Stimulated activated CD8-positive, alpha-beta memory T cell treated with anti-CD3 and anti-CD28 coated beads, Interleukin-12 subunit alpha, Interleukin-12 subunit beta, amount 100 ng/mL, for 24 hours (primary cell): ENCODE measurements around the gene SMR3A.

Experiments
- DNase-seq: peaks from one replicate; pipeline ENCODE4 v3.0.0-alpha.2; 2020; ENCODE audit errors: extremely low read depth

Gene SMR3A

DNA sequence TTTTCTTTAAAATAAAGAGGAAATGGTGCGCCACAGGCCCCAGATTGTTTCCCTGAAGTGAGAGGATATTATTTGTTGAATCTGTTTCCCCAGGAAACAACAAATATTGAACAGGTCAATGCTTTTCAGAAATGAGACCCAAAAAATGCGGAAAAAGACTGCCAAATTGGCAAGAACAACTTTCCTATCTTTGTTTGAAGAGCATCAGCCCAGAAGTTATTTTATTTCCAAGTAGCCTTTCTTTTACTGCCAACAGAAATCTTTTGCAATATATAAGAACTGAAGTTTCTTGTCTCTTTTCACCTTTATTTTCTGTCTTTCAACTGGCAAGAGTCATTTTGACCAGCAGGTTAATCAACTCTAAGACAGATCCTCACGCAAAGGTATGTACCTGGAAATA, at the start of gene SMR3A:
Gene SMR3A (plus strand): TSS at position 301 of the 400 bp plus-strand sequence. CDS start 1,356 bp downstream, outside the sequence.
- DNase-seq = no peak

DNA sequence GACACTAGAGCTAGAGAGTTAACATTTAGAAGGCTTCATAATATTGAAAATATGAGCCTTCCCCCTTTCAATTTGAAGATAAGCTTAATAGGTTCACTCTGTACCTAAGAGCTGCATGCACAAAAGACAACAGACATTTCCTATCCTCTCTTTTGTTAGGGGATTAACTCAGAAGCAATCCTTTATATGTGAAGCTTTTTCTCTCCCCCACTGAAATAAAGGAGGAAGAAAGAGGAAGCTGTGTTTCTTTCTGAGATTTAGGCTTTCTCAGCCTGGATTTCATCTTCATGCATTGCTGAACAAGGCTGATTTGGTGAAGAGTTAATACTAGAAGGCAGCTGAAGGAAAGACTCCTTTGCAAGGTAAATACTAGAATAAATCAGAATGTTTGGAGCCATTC, 46.8 kb upstream of the SMR3A start:
- no peak for DNase-seq

DNA sequence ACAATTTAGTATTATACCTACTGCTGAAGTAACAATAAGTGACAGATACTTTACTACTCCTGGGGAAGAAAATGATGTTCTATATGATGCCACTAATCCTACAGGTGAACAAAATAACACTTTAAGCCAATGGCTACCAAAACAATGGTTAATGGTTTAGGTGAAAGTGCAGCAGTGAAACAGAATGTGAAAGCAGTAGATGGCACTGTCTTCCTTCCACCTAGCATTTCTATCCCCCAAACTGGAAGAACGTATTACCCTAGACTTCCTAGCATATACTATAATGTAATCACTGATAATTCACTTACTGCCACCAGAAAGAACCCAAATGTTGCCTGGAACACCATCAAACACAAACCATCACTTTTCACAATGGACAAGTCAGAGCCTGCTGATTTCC, 44.6 kb upstream of the SMR3A start:
- no peak for DNase-seq

DNA sequence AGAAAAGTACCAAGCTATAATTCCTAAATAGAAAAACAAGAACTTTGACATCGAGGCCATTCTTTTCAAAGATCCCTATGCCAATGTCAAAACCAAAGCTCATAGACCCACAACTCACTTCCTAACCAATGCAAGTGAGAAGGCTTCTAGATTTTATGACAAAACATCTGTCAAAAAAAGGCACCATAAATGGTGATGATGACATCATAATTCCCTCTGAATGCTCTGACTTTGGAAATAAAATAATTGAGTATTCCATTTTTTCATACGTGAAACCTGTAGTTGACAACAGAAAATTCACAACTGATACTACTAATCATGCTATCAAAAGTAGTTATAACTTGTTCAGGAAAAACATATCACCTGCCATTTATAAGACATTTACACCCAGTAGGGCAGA, 34.5 kb upstream of the SMR3A start:
- DNase-seq = no peak

DNA sequence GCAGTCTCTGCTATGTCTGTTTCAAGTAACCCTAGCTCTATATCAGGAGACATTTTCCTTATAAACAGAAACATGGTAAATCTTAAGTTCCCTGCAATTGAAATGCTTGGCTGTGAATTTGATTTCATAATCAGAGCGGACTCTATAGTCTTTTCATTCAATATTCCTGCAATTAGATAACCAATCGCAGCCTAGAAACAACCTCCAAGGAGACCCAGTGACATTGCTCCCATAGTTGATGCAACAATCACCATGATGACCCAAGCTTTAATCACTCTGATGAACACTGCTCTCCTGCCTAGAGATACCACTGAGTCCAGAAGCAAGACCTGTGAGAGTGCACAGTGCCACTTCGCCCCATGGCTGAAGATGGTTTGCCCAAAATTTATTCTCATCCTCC, 25.9 kb upstream of the SMR3A start, which contains the start of gene CABS1:
Gene CABS1 (plus strand): TSS at position 301 of the 400 bp plus-strand sequence. CDS start 59 bp downstream, at position 360.
- DNase-seq = no peak

DNA sequence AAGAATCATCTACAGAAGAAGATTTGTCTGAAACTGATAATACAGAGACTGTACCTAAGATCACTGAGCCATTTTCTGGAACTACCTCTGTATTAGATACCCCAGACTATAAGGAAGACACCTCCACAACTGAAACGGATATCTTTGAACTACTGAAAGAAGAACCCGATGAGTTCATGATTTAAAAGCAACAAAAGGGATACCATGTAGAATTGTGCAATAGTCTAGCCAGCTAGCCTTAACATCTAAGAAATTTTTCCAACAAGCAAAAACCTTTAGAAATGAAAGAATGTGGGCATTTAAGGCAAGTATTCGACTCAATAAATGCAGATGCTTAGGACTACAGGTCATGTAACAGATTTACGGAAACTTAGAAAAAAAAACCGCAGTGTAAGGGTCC, 24.5 kb upstream of the SMR3A start:
- no peak for DNase-seq

DNA sequence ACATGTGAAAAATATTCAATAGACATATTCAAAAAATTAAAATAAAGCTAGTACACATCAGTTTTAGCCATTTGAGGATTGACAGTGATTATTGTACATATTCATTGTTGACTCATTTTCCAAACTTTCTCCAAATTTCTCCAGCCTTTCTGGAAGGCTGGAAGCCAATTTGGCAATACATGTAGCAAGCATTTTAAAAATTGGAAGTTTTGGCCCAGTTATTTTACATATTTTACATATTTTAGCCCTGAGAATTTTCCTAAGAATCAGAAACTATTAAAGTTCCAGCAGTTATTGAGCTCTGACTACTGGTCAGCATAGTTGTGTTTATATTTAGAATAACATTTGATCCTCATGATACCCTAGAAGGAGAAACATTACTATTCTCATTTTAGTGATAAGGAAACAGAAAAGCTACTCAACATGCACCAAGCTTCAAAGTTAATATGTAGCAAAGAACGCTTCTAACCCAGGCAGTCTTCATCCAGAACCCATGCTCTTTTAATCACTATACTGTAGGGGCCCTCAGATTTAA, 22.6 kb upstream of the SMR3A start:
- DNase-seq = no peak

DNA sequence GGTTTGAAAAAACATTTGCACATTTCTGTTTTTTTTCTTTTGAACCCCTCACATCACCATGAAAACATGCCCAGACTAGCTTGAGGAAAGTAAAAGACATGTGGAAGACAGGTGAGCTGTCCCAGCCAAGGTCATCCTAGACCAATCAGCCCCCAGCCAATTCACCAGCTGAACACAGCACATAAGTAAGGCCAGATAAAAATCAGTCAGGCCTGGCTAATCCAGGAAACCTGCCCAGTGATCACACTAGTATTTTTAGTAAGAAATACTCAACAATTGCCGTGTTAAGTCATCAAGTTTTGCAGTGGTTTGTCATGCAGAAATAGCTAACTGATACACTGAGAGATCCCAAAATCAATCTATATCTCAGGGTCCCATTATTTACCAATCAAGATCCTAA, 4.4 kb upstream of the SMR3A start:
- DNase-seq = no peak

DNA sequence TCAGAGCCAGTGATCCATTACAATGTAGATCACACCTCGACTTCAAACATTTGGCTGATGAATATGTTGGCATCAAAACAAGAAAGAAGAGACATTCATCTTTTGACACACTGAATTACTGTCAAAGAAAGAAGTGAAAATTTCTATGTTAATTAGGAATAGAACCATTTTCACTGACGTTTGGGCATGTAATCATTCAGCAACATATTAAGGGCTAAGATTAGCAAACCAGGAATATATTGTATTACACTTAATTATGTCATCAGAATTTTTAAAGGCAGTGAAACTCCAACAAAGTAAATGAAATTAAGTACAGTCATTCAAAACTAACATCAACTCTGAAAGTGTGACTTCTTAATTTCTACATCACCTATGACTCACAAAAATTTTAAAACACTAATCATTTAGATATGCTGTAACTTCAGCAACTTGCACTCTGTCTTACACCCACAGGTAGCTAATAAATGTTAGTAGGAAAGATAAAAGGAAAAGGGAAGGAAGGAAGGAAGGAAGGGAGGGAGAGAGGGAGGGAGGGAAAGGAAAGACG, 1.4 kb upstream of the SMR3A start:
- no peak for DNase-seq

DNA sequence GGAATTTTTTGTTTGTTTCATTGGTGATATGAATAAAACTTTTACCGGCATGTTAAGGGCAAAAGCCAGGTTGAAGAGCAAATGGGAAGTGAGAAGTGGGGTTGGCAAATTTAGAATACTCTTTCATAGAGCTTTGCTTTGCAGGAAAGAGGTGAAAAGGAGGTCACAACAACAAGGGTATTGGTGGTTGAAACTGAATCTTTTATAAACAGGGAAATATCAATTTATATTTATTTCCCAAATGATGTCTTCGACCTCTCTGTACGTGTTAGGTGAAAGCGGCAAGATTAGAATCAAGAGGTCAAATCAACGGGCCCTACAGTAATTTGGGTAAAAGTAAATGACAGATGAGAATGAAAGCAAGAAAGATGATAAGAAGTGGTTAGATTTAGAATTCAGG, 3.4 kb downstream of the SMR3A start:
- no peak for DNase-seq

DNA sequence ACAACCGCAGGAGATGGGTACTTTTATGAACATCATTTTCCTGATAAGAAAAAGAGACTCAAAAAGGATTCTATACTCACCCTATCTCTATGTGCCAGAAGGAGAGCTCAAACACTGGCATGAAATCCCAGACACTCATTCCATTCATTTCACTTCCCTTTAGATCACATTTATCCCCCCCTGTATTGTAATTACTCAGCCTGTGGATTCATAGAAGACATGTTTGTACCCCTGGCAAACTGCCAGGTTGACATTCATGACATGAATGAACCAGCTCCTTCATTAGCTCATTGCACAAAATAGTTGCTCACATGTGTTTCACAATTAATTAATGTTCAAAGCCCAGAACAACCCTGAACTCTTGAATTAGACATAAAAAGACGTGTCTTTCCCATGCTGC, 4.9 kb downstream of the SMR3A start:
- no peak for DNase-seq

DNA sequence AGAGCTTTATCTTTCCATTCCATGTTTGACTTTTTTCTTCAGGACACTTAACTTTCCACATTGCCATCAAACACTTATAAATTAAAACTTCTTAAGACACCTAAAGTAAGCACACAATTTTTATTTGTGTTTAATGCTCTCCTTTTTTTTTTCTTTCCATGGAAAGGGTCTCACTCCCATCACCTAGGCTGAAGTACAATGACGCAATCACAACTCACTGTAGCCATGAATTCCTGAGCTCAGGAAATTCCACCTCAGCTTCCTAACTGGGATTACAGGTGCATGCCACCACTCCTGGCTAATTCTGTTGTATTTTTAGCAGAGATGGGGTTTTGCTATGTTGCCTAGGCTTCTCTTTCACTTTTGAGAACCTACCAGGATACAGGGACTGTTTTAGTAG, 7.3 kb downstream of the SMR3A start:
- DNase-seq = no peak

DNA sequence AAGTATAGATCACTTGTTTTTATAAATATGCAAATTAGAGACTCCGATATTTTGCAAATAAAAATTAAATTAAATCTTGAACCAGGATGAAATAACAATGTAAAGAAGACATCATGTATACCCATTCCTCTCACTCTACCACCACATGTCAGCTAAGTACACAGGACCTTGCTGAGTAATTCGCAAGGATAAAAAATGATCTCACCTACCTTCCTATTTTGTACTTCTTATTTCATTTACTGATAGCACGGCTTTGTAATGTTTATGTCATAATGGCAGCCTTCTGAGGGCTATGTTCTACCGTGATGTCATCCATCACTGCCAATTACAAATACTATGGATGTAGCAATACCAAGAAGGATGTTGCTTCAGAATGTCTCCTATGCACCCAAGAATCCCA, 11.4 kb downstream of the SMR3A start:
- no peak for DNase-seq

DNA sequence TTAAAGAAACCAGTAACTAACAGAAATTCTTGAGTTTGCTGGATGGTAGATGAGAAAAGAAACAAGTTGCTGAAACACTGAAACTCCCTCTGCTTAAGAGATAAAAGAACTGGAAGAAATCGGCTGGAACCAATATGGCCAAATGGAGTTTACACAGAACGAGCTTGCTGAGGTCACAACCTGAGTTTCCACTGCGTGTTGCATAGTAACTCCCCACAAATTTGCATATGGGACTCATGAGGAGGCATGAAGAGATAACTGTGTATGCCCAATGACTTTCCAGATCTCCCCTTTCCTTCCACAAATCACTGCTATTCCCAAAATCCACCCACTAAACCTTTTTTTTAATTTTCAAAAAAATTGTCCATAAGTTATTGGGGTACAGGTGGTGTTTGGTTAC, 12.2 kb downstream of the SMR3A start:
- DNase-seq = no peak

DNA sequence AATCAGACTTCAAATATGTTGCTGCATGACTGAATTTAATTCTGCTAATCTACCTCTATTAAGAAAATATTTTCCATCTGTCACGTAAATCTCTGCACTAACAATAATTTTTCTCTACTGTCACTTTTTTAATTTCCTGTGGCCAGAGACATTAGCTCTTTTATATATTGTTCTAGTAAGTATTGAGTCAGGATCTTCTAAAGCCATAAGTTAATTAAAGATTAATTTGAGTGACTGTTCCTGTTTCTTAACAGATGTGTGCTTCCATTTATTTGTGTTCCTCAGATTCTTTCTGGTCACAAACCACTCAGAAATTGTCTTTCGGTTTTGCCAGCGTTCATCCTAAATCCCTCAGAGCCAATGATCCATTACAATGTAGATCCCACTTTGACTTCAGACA, 20.0 kb downstream of the SMR3A start:
- DNase-seq = no peak

DNA sequence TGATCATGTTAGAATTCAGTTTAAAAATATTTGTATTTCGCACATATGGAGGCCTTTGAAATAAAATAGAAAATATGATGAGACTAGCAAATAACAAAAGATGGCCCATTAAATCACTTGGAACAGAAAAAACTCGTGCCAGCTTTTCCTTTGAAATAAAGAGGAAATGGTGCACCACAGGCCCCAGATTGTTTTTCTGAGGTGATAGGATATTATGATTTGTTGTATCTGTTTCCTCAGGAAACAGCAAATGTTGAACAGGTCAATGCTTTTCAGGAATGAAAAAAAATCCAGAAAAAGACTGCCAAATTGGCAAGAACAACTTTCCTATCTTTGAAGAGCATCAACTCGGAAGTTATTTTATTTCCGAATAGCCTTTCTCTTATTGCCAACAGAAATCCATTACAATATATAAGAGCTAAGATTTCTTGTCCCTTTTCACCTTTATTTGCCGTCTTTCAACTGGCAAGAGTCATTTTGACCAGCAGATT, 22.2 kb downstream of the SMR3A start, which contains the start of gene SMR3B:
Gene SMR3B (plus strand): TSS at position 441 of the 491 bp plus-strand sequence. CDS start 1,380 bp downstream, outside the sequence.
- no peak for DNase-seq

DNA sequence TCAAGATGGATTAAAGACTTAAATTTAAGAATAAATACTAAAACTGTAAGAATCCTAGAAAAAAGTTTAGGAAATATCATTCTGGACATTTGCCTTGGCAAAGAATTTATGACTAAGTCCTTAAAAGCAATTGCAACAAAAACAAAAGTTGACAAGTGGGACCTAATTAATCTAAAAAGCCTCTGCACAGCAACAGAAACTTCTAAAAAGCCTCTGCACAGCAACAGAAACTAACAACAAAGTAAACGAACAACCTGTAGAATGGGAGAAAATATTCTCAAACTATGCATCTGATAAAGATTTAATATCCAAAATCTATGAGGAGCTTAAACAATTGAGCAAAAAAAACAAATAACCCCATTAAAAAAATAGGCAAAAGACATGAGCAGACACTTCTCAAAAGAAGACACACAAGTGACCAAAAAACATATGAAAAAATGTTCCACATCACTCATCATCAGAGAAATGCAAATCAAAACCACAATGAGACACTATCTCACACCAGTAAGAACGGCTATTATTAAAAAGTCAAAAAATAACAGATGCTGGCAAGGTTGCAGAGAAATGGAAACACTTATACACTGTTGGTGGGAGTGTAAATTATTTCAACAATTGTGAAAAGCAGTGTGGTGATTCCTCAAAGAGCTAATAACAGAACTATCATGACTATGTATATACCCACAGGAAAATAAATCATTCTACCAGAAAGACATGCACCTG, 31.7 kb downstream of the SMR3A start:
- no peak for DNase-seq

DNA sequence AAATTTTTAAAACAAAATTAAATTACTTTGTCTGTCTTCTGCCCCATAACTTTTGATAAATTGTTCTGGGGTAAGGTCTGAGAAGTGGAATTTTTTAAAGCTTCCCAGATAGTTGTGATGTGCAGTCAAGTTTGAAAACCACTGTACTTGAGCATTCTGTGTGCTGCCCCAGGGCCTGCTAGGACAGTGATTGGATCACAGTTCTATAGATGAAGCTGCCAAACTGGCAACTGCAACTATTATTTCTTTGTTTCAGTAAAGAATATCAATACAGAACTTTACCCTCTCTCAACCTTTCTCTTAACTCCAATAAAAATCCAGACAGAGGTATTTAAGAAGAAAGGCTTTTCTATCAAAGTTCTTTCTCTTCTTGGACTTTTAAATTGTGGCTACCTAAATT, 37.0 kb downstream of the SMR3A start, which contains the start of gene OPRPN:
Gene OPRPN (plus strand): TSS at position 361 of the 400 bp plus-strand sequence. CDS start 1,346 bp downstream, outside the sequence.
- DNase-seq = no peak

DNA sequence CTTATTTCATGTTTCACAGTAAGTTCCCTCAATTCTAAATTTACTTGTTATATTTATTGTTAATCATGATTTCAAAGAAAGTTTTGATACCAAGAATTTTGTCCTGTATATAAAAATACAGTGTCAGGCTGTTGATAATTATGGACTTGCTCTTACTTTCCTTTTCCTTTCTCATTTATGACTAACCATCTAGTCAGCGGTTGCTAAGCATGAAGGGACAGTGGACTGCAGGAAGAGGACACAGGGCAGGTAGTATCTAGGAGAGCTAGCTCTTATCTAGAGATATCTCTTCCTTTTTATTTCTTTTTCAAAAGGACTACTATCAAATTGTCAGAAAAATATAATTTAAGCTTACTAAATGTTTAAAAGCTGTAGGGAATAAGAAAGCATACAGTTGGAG, 38.8 kb downstream of the SMR3A start:
- DNase-seq = no peak

DNA sequence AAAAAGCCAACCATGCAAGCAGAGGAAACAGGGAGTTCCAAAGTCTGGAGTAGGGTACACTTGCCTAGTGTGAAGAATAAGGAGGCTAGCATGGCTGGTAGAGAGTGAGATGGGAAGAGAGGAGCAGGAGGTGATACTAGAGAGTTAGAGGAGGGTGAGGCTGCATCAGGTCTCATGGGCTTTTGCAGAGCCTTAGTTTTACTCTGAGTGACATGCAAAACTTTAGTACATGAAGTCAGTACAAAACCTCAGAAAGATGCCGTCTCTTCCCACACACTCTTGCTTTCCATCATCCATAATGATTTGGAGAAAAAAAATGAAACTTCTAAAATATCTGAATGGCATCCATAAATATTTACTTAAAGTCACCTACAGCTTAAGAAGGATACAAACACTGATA, 42.2 kb downstream of the SMR3A start:
- no peak for DNase-seq

DNA sequence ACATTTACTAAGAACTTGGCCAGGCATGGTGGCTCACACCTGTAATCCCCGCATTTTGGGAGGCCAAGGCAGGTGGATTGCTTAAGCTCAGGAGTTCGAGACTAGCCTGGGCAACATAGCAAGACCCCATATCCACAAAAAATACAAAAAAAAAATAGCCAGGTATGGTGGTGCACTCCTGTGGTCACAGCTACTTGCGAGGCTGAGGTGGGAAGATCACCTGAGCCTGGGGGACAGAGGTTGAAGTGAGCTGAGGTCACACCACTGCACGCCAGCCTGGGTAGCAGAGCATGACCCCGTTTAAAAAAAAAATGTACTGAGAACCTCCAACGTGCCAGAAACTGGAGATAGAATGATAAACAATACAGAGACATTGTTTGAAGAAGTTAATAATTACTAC, 45.2 kb downstream of the SMR3A start:
- DNase-seq = no peak
